Mesenchymal stem cell (in vitro differentiated cells and primary cell): ENCODE measurements around the gene DAGLA.

Experiments
- DNase-seq: peaks from one replicate; pipeline ENCODE4 v3.0.0-alpha.2; 2013
- H2AFZ ChIP-seq: one replicate; pipeline ENCODE4 v1.6.1; 2013; ENCODE audit warnings: low read depth, mild to moderate bottlenecking, control low read depth, inconsistent platforms, low read length, moderate library complexity
- H2AK5ac ChIP-seq: 2 replicates; pipeline ENCODE4 v1.6.1; 2013; ENCODE audit warnings: low read length, moderate library complexity, mild to moderate bottlenecking, inconsistent platforms; ENCODE audit not compliant: severe bottlenecking
- H2BK120ac ChIP-seq: one replicate; pipeline ENCODE4 v1.6.1; 2013; ENCODE audit warnings: low read depth, mild to moderate bottlenecking, inconsistent platforms, low read length, moderate library complexity
- H2BK12ac ChIP-seq, 2 experiments: one replicate each; pipeline ENCODE4 v1.6.1; 2013; ENCODE audit warnings: inconsistent platforms in 2 of 2, low read length in 2 of 2, mild to moderate bottlenecking in 2 of 2, moderate library complexity in 2 of 2, control low read depth in 1 of 2
- H2BK15ac ChIP-seq: one replicate; pipeline ENCODE4 v1.6.1; 2013; ENCODE audit warnings: mild to moderate bottlenecking, low read depth, inconsistent platforms; ENCODE audit not compliant: poor library complexity, severe bottlenecking
- H2BK5ac ChIP-seq: 2 replicates; pipeline ENCODE4 v1.6.1; 2013; ENCODE audit warnings: low read depth, mild to moderate bottlenecking, low read length, control low read depth, inconsistent platforms; ENCODE audit not compliant: poor library complexity, severe bottlenecking
- H3K14ac ChIP-seq, 2 experiments: one replicate each; pipeline ENCODE4 v1.6.1; 2013; ENCODE audit warnings: inconsistent platforms in 2 of 2, low read length in 2 of 2, control low read depth in 1 of 2, mild to moderate bottlenecking in 1 of 2, moderate library complexity in 1 of 2
- H3K18ac ChIP-seq, 2 experiments: one replicate each; pipeline ENCODE4 v1.6.1; 2013; ENCODE audit warnings: inconsistent platforms in 2 of 2, low read length in 2 of 2, control low read depth in 1 of 2, low read depth in 1 of 2, mild to moderate bottlenecking in 1 of 2
- H3K23ac ChIP-seq, 2 experiments: one replicate each; pipeline ENCODE4 v1.6.1; 2013; ENCODE audit warnings: inconsistent platforms in 2 of 2, low read length in 2 of 2, mild to moderate bottlenecking in 2 of 2, moderate library complexity in 2 of 2, control low read depth in 1 of 2
- H3K27ac ChIP-seq: 2 replicates; pipeline ENCODE4 v1.5.1; 2013; ENCODE audit warnings: mild to moderate bottlenecking, moderate library complexity, low read length, control low read depth, inconsistent platforms; ENCODE audit not compliant: poor library complexity, severe bottlenecking
- H3K27me3 ChIP-seq, 2 experiments: 2 replicates each; pipeline versions ENCODE4 v1.6.1 to v1.7.0; 2013; ENCODE audit warnings: low read length in 2 of 2, mild to moderate bottlenecking in 2 of 2, moderate library complexity in 2 of 2, control low read depth in 1 of 2, inconsistent platforms in 1 of 2; ENCODE audit not compliant: control insufficient read depth in 1 of 2, insufficient read depth in 1 of 2
- H3K36me3 ChIP-seq, 2 experiments: 2 replicates each; pipeline versions ENCODE4 v1.6.1 to v1.7.0; 2013; ENCODE audit warnings: low read length in 2 of 2, control low read depth in 1 of 2, inconsistent platforms in 1 of 2, low read depth in 1 of 2, mild to moderate bottlenecking in 1 of 2; ENCODE audit not compliant: insufficient read depth in 2 of 2, control insufficient read depth in 1 of 2
- H3K4ac ChIP-seq, 2 experiments: one replicate each; pipeline ENCODE4 v1.6.1; 2013; ENCODE audit warnings: inconsistent platforms in 2 of 2, low read length in 2 of 2, mild to moderate bottlenecking in 2 of 2, moderate library complexity in 2 of 2, control low read depth in 1 of 2, low read depth in 1 of 2
- H3K4me1 ChIP-seq: 2 replicates; pipeline ENCODE4 v1.6.1; 2013; ENCODE audit warnings: low read depth, low read length, control low read depth; ENCODE audit not compliant: control insufficient read depth, insufficient read depth
- H3K4me2 ChIP-seq: 2 replicates; pipeline ENCODE4 v1.6.1; 2013; ENCODE audit warnings: low read length, mild to moderate bottlenecking, inconsistent platforms; ENCODE audit not compliant: poor library complexity, severe bottlenecking
- H3K4me3 ChIP-seq, 2 experiments: 2 replicates each; pipeline versions ENCODE4 v1.5.1 to v1.7.0; 2013; ENCODE audit warnings: low read length in 2 of 2, mild to moderate bottlenecking in 2 of 2, control low read depth in 1 of 2, low read depth in 1 of 2; ENCODE audit not compliant: insufficient read depth in 1 of 2
- H3K79me1 ChIP-seq: replicated peaks from 2 replicates; pipeline ENCODE4 v1.6.1; 2013; ENCODE audit warnings: mild to moderate bottlenecking, control low read depth, low read length, inconsistent platforms; ENCODE audit not compliant: poor library complexity, severe bottlenecking
- H3K9ac ChIP-seq: 2 replicates; pipeline ENCODE4 v1.7.0; 2013; ENCODE audit warnings: mild to moderate bottlenecking, low read length, moderate library complexity
- H3K9me3 ChIP-seq: 2 replicates; pipeline ENCODE4 v1.7.0; 2013; ENCODE audit warnings: mild to moderate bottlenecking, low read length; ENCODE audit not compliant: control insufficient read depth
- H4K8ac ChIP-seq: one replicate; pipeline ENCODE4 v1.6.1; 2013; ENCODE audit warnings: inconsistent platforms, mild to moderate bottlenecking, low read length, moderate library complexity
- H4K91ac ChIP-seq: one replicate; pipeline ENCODE4 v1.6.1; 2013; ENCODE audit warnings: mild to moderate bottlenecking, low read length, inconsistent platforms
- WGBS: methylation state at CpG from one replicate; pipeline ENCODE4 v1.1.7; 2013; ENCODE audit warnings: mixed read lengths; 5-methylcytosine and 5-hydroxymethylcytosine counted together

Gene DAGLA

DNA sequence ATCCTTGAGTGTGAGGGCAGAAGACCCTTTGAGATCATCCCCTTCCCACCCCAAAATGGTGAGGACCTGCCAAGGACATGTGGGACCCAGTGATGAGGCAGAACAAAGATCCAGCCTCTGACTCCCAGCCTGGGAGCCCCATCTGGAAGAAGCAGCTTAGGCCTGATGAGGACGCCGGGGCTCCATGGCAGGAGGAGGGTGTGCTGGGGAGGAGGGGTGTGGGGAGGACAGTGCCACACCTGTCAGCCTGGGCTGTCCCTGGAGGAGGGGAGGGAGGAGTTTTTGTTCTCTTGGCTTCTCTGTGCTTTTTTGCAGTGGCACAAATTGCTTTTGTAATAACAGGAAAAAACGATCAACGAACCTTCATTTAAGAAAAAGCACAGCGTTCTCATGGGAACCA lies 44.4 kb upstream of the DAGLA start:
- Histone ChIP-seq H2BK5ac (no peak overlapping the region), H3K18ac (no peak overlapping the region)

DNA sequence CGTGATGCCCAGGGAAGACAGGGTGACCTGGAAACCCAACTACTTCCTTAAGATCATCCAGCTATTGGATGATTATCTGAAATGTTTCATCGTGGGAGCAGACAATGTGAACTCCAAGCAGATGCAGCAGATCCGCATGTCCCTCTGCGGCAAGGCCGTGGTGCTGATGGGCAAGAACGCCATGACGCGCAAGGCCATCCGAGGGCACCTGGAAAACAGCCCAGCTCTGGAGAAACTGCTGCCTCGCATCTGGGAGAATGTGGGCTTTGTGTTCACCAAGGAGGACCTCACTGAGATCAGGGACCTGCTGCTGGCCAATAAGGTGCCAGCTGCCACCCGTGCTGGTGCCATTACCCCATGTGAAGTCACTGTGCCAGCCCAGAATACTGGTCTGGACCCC lies 43.5 kb upstream of the DAGLA start:
- Histone ChIP-seq H4K8ac (no peak overlapping the region), H3K36me3 (no peaks in the 10 kb centered on the region), H3K9me3 (no peaks in the 10 kb centered on the region), H2BK15ac (no peak overlapping the region), H3K4me3 (no peak overlapping the region), H3K27ac (no peak overlapping the region), H3K79me1 (no peaks in the 10 kb centered on the region), H3K23ac (no peak overlapping the region), H3K9ac (no peak overlapping the region), H3K27me3 (peaks cover 8 to 43% of the 10 kb centered on the region in 2 experiments), H2BK120ac (no peak overlapping the region), H2AFZ (no peak overlapping the region), H3K4me2 (no peak overlapping the region), H2BK5ac (no peak overlapping the region), H3K14ac (no peak overlapping the region), H3K4me1 (peaks cover 4% of the 10 kb centered on the region), H4K91ac (no peak overlapping the region), H3K4ac (no peak overlapping the region), H3K18ac (no peak overlapping the region), H2AK5ac (no peak overlapping the region), H2BK12ac (no peak overlapping the region)
- no peak for DNase-seq
- 91% methylated on average over 11 of the region's 11 CpGs for WGBS

More for the DNA sequence above, 44.4 kb upstream of the DAGLA start:
- DNase-seq: no peak
- Histone ChIP-seq H3K4me3 (no peak overlapping the region), H3K9me3 (no peaks in the 10 kb centered on the region), H4K8ac (no peak overlapping the region), H3K4me2 (no peak overlapping the region), H4K91ac (no peak overlapping the region), H2BK12ac (no peak overlapping the region), H3K79me1 (no peaks in the 10 kb centered on the region), H3K4ac (no peak overlapping the region), H2BK120ac (no peak overlapping the region), H3K14ac (no peak overlapping the region), H3K36me3 (no peaks in the 10 kb centered on the region), H3K27ac (no peak overlapping the region), H3K9ac (no peak overlapping the region), H2BK15ac (no peak overlapping the region), H3K27me3 (peaks cover 8 to 42% of the 10 kb centered on the region in 2 experiments), H2AK5ac (no peak overlapping the region), H3K4me1 (peaks cover 4% of the 10 kb centered on the region), H3K23ac (no peak overlapping the region), H2AFZ (no peak overlapping the region)
- WGBS: 83% methylated on average over 5 of the region's 5 CpGs

DNA sequence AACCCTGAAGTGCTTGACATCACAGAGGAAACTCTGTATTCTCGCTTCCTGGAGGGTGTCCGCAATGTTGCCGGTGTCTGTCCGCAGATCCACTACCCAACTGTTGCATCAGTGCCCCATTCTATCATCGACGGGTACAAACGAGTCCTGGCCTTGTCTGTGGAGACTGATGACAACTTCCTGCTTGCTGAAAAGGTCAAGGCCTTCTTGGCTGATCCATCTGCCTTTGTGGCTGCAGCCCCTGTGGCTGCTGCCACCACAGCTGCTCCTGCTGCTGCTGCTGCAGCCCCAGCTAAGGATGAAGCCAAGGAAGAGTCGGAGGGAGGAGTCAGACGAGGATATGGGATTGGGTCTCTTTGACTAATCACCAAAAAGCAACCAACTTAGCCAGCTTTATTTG lies 42.9 kb upstream of the DAGLA start:
- Histone ChIP-seq H3K9me3 (no peaks in the 10 kb centered on the region), H3K18ac (no peak overlapping the region), H2BK15ac (no peak overlapping the region), H2BK12ac (no peak overlapping the region), H2BK5ac (no peak overlapping the region), H3K4me2 (no peak overlapping the region), H3K4me1 (peaks cover 4% of the 10 kb centered on the region), H3K4ac (no peak overlapping the region), H3K79me1 (no peaks in the 10 kb centered on the region), H4K91ac (no peak overlapping the region), H3K9ac (no peak overlapping the region), H4K8ac (no peak overlapping the region), H2AFZ (no peak overlapping the region), H3K23ac (no peak overlapping the region), H3K14ac (no peak overlapping the region), H2BK120ac (no peak overlapping the region), H2AK5ac (no peak overlapping the region), H3K27ac (no peak overlapping the region), H3K27me3 (peaks cover 3 to 39% of the 10 kb centered on the region in 2 experiments), H3K36me3 (no peaks in the 10 kb centered on the region), H3K4me3 (no peak overlapping the region)
- WGBS: 80% methylated on average over 7 of the region's 9 CpGs
- no peak for DNase-seq

DNA sequence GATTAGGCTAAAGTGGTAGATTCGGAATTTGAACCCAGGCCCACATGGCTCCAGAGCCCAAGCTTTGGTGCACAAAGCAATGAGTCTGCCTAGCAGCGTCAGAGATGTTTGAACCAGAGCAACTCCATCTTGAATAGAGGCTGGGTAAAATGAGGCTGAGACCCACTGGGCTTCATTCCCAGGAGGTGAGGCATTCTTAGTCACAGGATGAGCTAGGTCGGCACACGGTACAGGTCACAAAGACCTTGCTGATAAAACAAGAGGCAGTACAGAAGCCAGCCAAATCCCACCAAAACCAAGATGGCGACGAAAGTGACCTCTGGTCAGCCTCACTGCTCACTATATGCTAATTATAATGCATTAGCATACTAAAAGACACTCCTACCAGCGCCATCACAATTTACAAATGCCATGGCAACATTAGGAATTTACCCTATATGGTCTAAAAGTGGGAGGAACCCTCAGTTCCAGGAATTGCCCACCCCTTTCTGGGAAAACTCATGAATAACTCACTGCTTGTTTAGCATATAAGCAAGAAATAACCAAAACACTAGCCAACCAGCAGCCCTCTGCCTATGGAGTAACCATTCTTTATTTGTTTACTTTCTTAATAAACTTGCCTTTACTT lies 40.3 kb upstream of the DAGLA start:
- H3K14ac ChIP-seq: no peak overlapping the region
- no peak overlapping the region for H2BK5ac ChIP-seq
- peaks cover 4% of the 10 kb centered on the region for H3K4me1 ChIP-seq
- WGBS: 73% methylated on average over 7 of the region's 7 CpGs
- H3K18ac ChIP-seq: no peak overlapping the region
- no peak overlapping the region for H4K8ac ChIP-seq
- H2BK12ac ChIP-seq: no peak overlapping the region
- no peak overlapping the region for H4K91ac ChIP-seq
- no peaks in the 10 kb centered on the region for H3K36me3 ChIP-seq
- no peak overlapping the region for H3K4ac ChIP-seq
- H2AFZ ChIP-seq: no peak overlapping the region
- no peak overlapping the region for H3K27ac ChIP-seq
- peaks cover 3 to 35% of the 10 kb centered on the region in 2 experiments for H3K27me3 ChIP-seq
- H3K79me1 ChIP-seq: no peaks in the 10 kb centered on the region
- H2BK15ac ChIP-seq: no peak overlapping the region
- DNase-seq: peak; percentile 63
- no peak overlapping the region for H2BK120ac ChIP-seq
- no peak overlapping the region for H2AK5ac ChIP-seq
- H3K4me2 ChIP-seq: no peak overlapping the region
- H3K4me3 ChIP-seq: no peak overlapping the region
- no peak overlapping the region for H3K9ac ChIP-seq
- H3K9me3 ChIP-seq: no peaks in the 10 kb centered on the region
- H3K23ac ChIP-seq: no peak overlapping the region
